ENCODE measurements around the gene DISC1.

DNA sequence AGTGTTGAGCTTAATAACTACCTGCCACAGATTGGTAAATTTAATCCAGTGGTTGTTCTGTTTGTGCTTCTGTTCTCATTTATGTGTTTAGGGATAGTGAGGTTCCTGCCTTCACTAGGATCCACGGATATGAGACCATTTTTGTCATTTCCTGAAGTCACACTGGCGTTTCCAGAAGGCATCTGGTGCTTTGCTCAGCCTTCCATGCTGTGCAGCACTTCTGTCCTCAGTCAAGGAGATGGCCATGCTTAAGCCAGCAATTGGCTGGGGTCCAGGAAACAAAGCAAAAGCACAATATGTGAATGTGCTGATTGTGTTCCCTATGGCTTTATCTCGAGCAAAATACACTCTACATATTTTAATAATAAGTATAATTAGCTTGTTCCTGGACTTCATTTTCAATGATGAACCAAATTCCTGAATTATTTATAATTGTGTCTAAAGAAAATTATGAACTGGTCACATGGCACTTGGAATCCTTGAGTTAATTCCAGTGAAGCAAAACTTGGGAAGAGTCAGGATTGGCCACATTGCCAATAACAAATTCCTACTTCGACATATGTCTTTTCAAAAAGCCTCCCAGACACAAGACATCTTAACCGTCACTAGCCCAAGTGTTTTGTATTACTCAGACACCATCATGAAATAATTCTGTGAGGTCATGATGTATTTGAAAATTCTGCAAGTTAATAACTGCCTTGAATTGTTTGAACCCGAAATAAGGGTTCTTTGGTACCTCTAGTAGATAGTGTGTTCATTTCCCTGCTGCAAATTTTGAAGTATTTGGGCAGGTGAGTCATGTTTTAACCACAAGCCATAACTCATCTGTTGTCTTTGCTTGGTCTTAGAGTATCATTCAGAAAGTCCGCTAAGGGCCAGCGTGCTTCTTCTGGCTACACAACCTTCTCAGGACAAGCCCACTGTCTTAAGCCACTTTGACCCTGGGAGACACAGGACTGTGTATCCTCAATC lies 412.4 kb downstream of the DISC1 start:
- TF ChIP-seq, protein P1, sequence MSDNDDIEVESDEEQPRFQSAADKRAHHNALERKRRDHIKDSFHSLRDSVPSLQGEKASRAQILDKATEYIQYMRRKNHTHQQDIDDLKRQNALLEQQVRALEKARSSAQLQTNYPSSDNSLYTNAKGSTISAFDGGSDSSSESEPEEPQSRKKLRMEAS (IDR thresholded peaks at IDR 0.05; ENCODE audit: low read depth): no peak
- TF ChIP-seq, protein P2, sequence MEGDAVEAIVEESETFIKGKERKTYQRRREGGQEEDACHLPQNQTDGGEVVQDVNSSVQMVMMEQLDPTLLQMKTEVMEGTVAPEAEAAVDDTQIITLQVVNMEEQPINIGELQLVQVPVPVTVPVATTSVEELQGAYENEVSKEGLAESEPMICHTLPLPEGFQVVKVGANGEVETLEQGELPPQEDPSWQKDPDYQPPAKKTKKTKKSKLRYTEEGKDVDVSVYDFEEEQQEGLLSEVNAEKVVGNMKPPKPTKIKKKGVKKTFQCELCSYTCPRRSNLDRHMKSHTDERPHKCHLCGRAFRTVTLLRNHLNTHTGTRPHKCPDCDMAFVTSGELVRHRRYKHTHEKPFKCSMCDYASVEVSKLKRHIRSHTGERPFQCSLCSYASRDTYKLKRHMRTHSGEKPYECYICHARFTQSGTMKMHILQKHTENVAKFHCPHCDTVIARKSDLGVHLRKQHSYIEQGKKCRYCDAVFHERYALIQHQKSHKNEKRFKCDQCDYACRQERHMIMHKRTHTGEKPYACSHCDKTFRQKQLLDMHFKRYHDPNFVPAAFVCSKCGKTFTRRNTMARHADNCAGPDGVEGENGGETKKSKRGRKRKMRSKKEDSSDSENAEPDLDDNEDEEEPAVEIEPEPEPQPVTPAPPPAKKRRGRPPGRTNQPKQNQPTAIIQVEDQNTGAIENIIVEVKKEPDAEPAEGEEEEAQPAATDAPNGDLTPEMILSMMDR (IDR thresholded peaks at IDR 0.05): no peak
- TF ChIP-seq JUND (IDR thresholded peaks at IDR 0.05) (0 out of 2 replicates have a peak, but pooled peaks have one; percentile 29), POLR2AphosphoS5 (IDR thresholded peaks at IDR 0.05; ENCODE audit: low read depth, low read length) (no peak), SMC3 (IDR thresholded peaks at IDR 0.05; ENCODE audit: low read depth, low read length) (no peak), MXI1 (IDR thresholded peaks at IDR 0.05; ENCODE audit: low read depth, low read length) (no peak), SIN3A (IDR thresholded peaks at IDR 0.05; ENCODE audit: borderline replicate concordance, low read depth, low read length) (no peak), GATA2 (CRISPR knock-in tag; IDR thresholded peaks at IDR 0.05) (no peak), FOXM1 (IDR thresholded peaks at IDR 0.05; ENCODE audit: low read depth) (no peak), RAD21 (IDR thresholded peaks at IDR 0.05; ENCODE audit: low read length) (no peak), MEF2A (IDR thresholded peaks at IDR 0.05; ENCODE audit: borderline replicate concordance, low read depth) (no peak)
- TF ChIP-seq, protein P3, sequence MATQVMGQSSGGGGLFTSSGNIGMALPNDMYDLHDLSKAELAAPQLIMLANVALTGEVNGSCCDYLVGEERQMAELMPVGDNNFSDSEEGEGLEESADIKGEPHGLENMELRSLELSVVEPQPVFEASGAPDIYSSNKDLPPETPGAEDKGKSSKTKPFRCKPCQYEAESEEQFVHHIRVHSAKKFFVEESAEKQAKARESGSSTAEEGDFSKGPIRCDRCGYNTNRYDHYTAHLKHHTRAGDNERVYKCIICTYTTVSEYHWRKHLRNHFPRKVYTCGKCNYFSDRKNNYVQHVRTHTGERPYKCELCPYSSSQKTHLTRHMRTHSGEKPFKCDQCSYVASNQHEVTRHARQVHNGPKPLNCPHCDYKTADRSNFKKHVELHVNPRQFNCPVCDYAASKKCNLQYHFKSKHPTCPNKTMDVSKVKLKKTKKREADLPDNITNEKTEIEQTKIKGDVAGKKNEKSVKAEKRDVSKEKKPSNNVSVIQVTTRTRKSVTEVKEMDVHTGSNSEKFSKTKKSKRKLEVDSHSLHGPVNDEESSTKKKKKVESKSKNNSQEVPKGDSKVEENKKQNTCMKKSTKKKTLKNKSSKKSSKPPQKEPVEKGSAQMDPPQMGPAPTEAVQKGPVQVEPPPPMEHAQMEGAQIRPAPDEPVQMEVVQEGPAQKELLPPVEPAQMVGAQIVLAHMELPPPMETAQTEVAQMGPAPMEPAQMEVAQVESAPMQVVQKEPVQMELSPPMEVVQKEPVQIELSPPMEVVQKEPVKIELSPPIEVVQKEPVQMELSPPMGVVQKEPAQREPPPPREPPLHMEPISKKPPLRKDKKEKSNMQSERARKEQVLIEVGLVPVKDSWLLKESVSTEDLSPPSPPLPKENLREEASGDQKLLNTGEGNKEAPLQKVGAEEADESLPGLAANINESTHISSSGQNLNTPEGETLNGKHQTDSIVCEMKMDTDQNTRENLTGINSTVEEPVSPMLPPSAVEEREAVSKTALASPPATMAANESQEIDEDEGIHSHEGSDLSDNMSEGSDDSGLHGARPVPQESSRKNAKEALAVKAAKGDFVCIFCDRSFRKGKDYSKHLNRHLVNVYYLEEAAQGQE (IDR thresholded peaks at IDR 0.05; ENCODE audit: low read depth, low read length): no peak

Data from SK-N-SH (cell line).